ENCODE results near the gene S100PBP.

GRCh38 chr1:32897082-32898049, 79.9 kb downstream of the S100PBP start:
- TF ChIP-seq SP1 (IDR thresholded peaks at IDR 0.05) = no peak
- TF ChIP-seq FOXK2 (IDR thresholded peaks at IDR 0.05) = no peak
- TF ChIP-seq BHLHE40 (IDR thresholded peaks at IDR 0.05; ENCODE audit: borderline replicate concordance) = no peak
